Tibial artery (tissue), 4 donors: ENCODE results near the gene SWSAP1.

Experiments used
- DNase-seq, 2 donors: peaks; one replicate each; pipeline ENCODE4 v3.0.0-alpha.2; 2019
- H3K27ac ChIP-seq, 2 donors: fragments of 200-600 bp; sonication (generic) in 1 of 2; 1 replicate in 1 of 2; 2 replicates in 1 of 2; pipeline ENCODE4 v1.5.1; 2018 to 2019; ENCODE audit warnings: mild to moderate bottlenecking in 1 of 2
- H3K27me3 ChIP-seq, 2 donors: fragments of 200-600 bp; sonication (generic) in 1 of 2; one replicate each; pipeline versions ENCODE4 v1.5.1 to v1.6.0; 2016 to 2019
- H3K36me3 ChIP-seq, 3 donors: fragments of 200-600 bp; sonication (generic) in 2 of 3; one replicate each; pipeline ENCODE4 v1.5.1; 2016 to 2019; ENCODE audit warnings: mild to moderate bottlenecking in 2 of 3
- H3K4me1 ChIP-seq, 4 donors: fragments of 200-600 bp; sonication (generic) in 2 of 4; 1 replicate in 3 of 4; 2 replicates in 1 of 4; pipeline ENCODE4 v1.5.1; 2016 to 2019
- H3K4me3 ChIP-seq, 2 donors: fragments of 200-600 bp; sonication (generic) in 1 of 2; 1 replicate in 1 of 2; 2 replicates in 1 of 2; pipeline ENCODE4 v1.5.1; 2018 to 2019; ENCODE audit warnings: mild to moderate bottlenecking in 2 of 2
- H3K9me3 ChIP-seq, 3 donors: fragments of 200-600 bp; sonication (generic) in 1 of 3; one replicate each; pipeline ENCODE4 v1.5.1; 2016 to 2019
- CTCF ChIP-seq, 2 experiments: fragments of 200-600 bp in 1 of 2; fragments of 450-650 bp in 1 of 2; IDR thresholded peaks; one replicate each; pipeline ENCODE4 v1.5.1; 2017 to 2019; ENCODE audit warnings: antibody characterized with exemption in 2 of 2, mild to moderate bottlenecking in 1 of 2, moderate library complexity in 1 of 2
- intact Hi-C: fragments of 100-400 bp; cut with DNase I; formaldehyde crosslinking; loops from one replicate; pipeline ENCODE4 v1.15.0; 2023; ENCODE audit warnings: low total_unique reads

SWSAP1 gene

DNA sequence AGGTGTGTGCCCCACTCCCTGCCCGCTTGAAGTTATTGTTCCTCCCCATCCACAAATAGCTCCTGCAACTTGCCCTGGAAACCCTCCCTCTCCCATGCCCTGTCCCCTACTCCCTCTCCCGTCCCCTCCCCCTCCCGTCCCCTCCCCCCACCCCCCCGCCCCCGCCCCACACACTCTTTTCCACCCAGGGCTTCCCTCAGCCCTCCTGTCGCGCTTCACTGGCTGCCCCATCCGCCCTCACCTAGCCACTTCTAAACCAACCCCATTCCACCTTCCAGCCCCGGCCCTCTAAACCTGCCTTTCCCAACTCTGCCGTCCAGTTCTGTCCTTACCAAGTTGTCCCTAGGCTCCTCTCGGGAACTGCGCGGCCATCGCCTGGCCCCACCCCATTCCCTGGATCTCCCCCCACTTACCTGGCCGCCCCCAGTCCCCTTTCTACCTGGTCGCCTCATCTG, 43.7 kb downstream of the SWSAP1 start:
- Histone ChIP-seq H3K27ac (peak overlapping the region; percentile 56 to 79), H3K4me1 (peaks cover 0 to 51% (median 37%) of the 10 kb centered on the region in 4 donors), H3K9me3 (no peaks in the 10 kb centered on the region), H3K36me3 (no peaks in the 10 kb centered on the region), H3K27me3 (no peaks in the 10 kb centered on the region), H3K4me3 (peak overlapping the region; percentile 56 to 59)
- no peak for DNase-seq
- intact Hi-C loops: no loop called here
- TF ChIP-seq CTCF (IDR thresholded peaks at IDR 0.05): no peak

DNA sequence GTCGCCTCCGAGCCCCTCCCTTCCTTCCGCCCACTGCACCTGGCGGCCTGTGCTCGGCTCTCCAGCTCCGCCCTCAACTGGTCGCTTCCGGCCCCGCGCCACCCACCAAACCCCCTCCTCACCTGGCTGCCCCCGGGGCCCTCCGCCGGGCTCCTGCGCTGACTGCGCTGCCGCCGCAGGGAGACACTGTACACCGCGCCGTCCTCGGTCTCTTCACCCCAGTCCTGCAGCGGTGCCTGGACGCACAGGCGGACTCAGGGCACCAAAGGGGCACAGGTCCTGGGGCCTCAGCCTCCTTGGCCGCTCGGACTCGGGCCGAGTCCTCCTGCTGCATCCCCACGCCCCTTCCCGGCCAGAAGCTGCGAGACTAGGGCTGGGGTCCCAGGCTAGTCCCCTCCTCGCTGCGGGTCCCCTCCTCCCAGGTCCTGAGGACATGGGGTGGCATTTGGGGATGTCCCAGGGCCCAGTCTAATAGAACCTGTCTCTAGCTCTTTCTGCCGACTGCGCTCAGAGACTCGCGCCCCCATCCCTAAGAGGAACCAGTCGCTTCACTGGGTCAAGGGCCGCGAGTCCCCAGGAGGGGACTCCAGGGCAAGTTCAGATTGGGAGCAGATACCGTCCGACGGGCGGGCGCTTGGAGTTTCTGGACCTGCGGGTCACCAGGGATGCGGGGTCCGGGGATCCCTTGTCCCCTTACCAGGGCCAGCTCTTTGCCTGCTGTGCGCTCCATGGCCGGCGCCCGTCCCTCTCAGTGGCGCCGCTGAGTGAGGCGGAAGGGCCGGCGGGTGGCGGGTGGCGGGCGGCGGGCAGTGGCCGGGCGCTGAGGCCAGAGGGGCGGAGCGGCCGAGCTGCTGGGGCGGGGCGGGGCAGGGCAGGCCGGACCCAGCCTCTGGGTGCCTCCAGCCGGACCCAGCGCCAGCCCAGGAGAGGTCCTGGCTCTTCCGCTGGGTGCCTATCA, 44.4 kb downstream of the SWSAP1 start, which contains the start of gene RGL3:
Gene RGL3, minus strand, starts transcription at position 766 of the 958 bp plus-strand sequence. Its CDS starts 36 bp downstream, at position 730.
- H3K27ac ChIP-seq: peak within 1 kb of the TSS; percentile 67 to 79
- TF ChIP-seq CTCF (IDR thresholded peaks at IDR 0.05): no peak
- H3K4me1 ChIP-seq: peaks cover 0 to 51% (median 37%) of the 10 kb centered on the region in 4 donors
- no peaks in the 10 kb centered on the region for H3K36me3 ChIP-seq
- H3K4me3 ChIP-seq: peak within 1 kb of the TSS; percentile 56 to 59
- H3K9me3 ChIP-seq: no peaks in the 10 kb centered on the region
- peak; percentile 43 to 81 for DNase-seq
- intact Hi-C loops: no loop called here
- peaks cover 0 to 2% of the 10 kb centered on the region in 2 donors for H3K27me3 ChIP-seq

DNA sequence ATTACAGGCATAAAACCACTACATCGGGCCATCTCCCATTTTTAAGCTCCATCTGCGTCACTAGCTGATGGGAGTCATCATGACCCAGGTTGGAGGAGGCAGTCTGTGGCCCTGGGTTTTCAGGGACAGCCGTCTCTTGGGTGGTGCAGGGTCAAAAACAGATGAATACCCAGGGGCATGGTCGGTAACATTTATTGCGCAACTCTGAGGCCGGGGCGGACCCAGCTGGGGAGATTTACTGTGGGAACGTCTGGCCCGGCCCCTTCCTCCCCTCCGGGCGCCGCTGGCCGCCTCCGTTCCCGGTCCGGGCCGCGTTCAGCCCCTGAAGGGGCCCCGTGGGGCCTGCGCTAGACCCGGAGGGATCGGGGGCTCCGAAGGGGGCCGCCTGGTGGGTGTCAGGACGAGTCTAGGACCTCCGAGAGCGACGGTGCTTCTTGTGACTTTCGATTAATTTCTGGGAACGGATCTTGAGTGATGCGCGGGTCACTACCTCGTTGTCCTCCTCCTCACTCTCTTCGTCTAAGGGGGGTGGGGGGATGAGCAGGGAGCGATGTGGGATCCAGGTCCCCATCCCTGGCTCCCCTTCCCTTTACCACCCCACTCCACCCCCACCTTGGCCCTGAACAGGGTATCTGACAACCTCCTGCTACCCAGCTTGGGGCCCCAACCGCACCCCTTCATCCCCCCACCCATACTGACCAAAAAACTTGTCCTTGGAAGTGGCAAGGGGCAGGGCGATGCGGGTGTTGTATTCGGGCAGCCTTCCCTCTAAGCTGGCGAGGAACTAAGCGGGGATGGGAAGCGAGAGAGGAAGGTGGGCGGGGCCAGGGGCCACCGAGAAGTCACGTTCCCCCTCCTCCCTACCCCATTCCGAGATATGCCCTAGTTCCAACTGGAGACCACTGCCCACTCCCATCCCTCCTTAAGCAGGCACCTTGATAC, 46.2 kb downstream of the SWSAP1 start:
- DNase-seq: peak; percentile 79 to 88
- Histone ChIP-seq H3K4me1 (peaks cover 0 to 51% (median 37%) of the 10 kb centered on the region in 4 donors), H3K27ac (peak overlapping the region; percentile 67 to 79), H3K27me3 (peaks cover 0 to 5% of the 10 kb centered on the region in 2 donors), H3K4me3 (peak overlapping the region; percentile 47), H3K36me3 (no peaks in the 10 kb centered on the region), H3K9me3 (no peaks in the 10 kb centered on the region)
- intact Hi-C loops: loop anchor here (2.0 kb wide), 1 partner anchor 38 kb away; no protein-coding TSS in a partner anchor
- TF ChIP-seq CTCF (IDR thresholded peaks at IDR 0.05): no peak

- Histone ChIP-seq H3K4me1 (peaks cover 0 to 51% (median 37%) of the 10 kb centered on the region in 4 donors), H3K4me3 (peak overlapping the region; percentile 47), H3K27me3 (peaks cover 0 to 5% of the 10 kb centered on the region in 2 donors), H3K36me3 (no peaks in the 10 kb centered on the region), H3K27ac (peak overlapping the region; percentile 67 to 79), H3K9me3 (no peaks in the 10 kb centered on the region)
- intact Hi-C loops: loop anchor here (2.0 kb wide), 1 partner anchor 39 kb away; no protein-coding TSS in a partner anchor
- DNase-seq: peak; percentile 35 to 74
- no peak for TF ChIP-seq CTCF (IDR thresholded peaks at IDR 0.05)
These were observed 47.1 kb downstream of the SWSAP1 start for GRCh38 chr19:11421371-11422098.
